Neural cell (in vitro differentiated cells): ENCODE data around the gene RPRD1A.

Experiments
- EP300 ChIP-seq: fragments of 450-650 bp; conservative IDR thresholded peaks from 2 replicates; pipeline ENCODE4 v1.6.1; 2014; ENCODE audit warnings: antibody characterized with exemption, mild to moderate bottlenecking, moderate library complexity; ENCODE audit not compliant: poor library complexity, severe bottlenecking
- EZH2 ChIP-seq: fragments of 200-600, 300-800 bp; shearing (Covaris generic), sonication (generic); IDR thresholded peaks from 2 replicates; pipeline ENCODE4 v1.6.1; 2014; ENCODE audit warnings: antibody characterized with exemption, low read length, borderline replicate concordance, mild to moderate bottlenecking; ENCODE audit not compliant: insufficient read depth, poor library complexity, severe bottlenecking
- MXI1 ChIP-seq: fragments of 450-650 bp; conservative IDR thresholded peaks from 2 replicates; pipeline ENCODE4 v1.6.1; 2014; ENCODE audit warnings: antibody characterized with exemption, mild to moderate bottlenecking; ENCODE audit not compliant: poor library complexity, severe bottlenecking
- POLR2AphosphoS5 ChIP-seq: IDR thresholded peaks from 2 replicates; pipeline ENCODE4 v1.6.1; 2012
- RAD21 ChIP-seq: fragments of 450-650 bp; conservative IDR thresholded peaks from 2 replicates; pipeline ENCODE4 v1.6.1; 2014; ENCODE audit warnings: antibody characterized with exemption, mild to moderate bottlenecking, moderate library complexity
- SMC3 ChIP-seq: fragments of 450-650 bp; conservative IDR thresholded peaks from 2 replicates; pipeline ENCODE4 v1.6.1; 2014; ENCODE audit warnings: antibody characterized with exemption, mild to moderate bottlenecking, moderate library complexity; ENCODE audit not compliant: poor library complexity
- TAF1 ChIP-seq: IDR thresholded peaks from 2 replicates; pipeline ENCODE4 v1.6.1; 2012; ENCODE audit warnings: low read depth
- TF ChIP-seq, protein P1 (sequence below): fragments of 450-650 bp; IDR thresholded peaks from 2 replicates; pipeline ENCODE4 v1.5.1; 2014; ENCODE audit warnings: antibody characterized with exemption, mild to moderate bottlenecking, moderate library complexity; ENCODE audit not compliant: poor library complexity, severe bottlenecking
- TF ChIP-seq, protein P2 (sequence below): IDR thresholded peaks from 2 replicates; pipeline ENCODE4 v1.6.1; 2012; ENCODE audit warnings: borderline replicate concordance

DNA sequence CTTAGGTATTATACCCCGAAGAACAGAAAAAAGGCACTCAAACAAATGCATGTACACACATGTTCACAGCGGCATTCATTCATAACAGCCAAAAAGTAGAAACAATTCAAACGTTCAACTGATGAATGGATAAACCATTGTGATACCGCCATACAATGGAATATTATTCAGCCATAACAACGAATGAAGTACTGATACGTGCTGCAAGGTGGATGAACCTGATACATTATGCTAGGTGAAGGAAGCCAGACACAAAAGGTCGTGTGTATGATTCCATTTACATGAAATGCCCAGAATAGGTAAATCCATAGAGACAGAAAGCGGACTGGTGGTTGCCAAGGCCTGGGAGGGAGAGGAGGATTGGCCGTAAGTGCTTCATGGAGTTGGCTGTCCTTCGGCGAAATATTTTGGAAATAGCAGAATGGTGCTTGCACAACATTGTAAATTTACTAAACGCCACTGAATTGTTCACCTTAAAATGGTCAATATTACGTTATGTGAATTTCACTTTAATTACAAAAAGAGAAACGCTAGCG, 95.6 kb downstream of the RPRD1A start:
- TF ChIP-seq, protein P1, sequence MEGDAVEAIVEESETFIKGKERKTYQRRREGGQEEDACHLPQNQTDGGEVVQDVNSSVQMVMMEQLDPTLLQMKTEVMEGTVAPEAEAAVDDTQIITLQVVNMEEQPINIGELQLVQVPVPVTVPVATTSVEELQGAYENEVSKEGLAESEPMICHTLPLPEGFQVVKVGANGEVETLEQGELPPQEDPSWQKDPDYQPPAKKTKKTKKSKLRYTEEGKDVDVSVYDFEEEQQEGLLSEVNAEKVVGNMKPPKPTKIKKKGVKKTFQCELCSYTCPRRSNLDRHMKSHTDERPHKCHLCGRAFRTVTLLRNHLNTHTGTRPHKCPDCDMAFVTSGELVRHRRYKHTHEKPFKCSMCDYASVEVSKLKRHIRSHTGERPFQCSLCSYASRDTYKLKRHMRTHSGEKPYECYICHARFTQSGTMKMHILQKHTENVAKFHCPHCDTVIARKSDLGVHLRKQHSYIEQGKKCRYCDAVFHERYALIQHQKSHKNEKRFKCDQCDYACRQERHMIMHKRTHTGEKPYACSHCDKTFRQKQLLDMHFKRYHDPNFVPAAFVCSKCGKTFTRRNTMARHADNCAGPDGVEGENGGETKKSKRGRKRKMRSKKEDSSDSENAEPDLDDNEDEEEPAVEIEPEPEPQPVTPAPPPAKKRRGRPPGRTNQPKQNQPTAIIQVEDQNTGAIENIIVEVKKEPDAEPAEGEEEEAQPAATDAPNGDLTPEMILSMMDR, result no peak
- TF ChIP-seq POLR2AphosphoS5 (no peak), TAF1 (no peak), EZH2 (no peak), RAD21 (no peak), MXI1 (no peak), SMC3 (no peak), EP300 (no peak)
- TF ChIP-seq, protein P2, sequence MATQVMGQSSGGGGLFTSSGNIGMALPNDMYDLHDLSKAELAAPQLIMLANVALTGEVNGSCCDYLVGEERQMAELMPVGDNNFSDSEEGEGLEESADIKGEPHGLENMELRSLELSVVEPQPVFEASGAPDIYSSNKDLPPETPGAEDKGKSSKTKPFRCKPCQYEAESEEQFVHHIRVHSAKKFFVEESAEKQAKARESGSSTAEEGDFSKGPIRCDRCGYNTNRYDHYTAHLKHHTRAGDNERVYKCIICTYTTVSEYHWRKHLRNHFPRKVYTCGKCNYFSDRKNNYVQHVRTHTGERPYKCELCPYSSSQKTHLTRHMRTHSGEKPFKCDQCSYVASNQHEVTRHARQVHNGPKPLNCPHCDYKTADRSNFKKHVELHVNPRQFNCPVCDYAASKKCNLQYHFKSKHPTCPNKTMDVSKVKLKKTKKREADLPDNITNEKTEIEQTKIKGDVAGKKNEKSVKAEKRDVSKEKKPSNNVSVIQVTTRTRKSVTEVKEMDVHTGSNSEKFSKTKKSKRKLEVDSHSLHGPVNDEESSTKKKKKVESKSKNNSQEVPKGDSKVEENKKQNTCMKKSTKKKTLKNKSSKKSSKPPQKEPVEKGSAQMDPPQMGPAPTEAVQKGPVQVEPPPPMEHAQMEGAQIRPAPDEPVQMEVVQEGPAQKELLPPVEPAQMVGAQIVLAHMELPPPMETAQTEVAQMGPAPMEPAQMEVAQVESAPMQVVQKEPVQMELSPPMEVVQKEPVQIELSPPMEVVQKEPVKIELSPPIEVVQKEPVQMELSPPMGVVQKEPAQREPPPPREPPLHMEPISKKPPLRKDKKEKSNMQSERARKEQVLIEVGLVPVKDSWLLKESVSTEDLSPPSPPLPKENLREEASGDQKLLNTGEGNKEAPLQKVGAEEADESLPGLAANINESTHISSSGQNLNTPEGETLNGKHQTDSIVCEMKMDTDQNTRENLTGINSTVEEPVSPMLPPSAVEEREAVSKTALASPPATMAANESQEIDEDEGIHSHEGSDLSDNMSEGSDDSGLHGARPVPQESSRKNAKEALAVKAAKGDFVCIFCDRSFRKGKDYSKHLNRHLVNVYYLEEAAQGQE, result no peak
